ENCODE measurements around the gene TTC22.

TTC22 gene

DNA sequence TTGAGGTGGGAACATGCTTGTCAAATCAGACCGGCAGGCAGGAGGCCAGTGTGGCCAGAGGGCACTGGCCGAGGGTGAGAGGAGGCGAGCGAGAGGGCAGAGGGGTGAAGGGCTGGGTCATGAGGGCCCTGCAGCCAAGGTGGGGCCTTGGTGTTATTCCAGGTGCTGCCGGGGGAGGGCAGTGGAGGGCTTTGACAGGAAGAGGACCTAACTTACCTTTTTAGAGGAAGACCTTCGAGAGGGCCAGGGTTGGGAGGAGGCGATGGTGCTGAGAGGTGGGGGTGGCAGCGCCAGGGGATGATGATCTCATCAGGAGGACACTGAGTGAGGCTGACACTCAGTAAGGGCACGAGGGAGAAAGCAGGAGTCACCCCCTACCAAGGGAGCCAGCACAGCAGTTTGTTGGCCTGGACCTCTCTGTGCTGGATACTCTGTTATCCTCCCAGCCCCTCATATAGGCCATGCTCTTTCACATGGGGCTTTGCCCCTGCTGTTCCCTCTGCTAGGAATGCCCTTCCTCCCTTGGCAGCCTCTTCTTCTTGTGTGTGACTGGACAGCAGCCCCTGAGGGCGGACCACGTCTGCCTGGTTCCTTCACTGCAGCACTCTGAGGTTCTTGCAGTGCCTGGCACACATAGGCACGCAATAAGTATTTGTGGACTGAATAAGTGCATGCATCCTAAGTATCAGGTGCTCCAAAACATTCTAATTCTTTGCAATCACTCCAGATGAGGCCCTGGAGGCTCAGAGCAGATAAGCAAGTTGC, 7.5 kb upstream of the TTC22 start:
- DNase-seq (ENCODE audit: low read depth in 2 of 2), result no peak

DNA sequence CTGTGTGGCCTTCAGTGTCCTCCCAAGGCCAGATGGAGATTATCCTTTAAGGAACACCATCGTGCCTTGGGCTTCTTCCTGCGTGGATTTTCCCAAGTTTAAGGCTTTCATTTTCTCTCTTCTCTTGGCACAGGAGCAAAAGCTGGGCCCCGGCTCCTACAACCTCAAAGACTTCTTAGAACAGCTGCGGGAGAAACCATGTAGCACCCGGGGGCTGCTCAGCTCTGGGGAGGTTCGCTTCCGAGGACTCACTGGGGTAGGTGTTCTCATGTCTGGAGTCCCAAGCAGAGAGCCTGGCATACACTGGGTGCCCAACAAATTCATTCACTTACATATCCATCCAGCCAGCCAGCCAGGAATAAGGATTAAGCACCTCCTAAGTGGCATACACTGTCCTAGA, 6.6 kb upstream of the TTC22 start:
- DNase-seq (ENCODE audit: low read depth in 2 of 2), result no peak

DNA sequence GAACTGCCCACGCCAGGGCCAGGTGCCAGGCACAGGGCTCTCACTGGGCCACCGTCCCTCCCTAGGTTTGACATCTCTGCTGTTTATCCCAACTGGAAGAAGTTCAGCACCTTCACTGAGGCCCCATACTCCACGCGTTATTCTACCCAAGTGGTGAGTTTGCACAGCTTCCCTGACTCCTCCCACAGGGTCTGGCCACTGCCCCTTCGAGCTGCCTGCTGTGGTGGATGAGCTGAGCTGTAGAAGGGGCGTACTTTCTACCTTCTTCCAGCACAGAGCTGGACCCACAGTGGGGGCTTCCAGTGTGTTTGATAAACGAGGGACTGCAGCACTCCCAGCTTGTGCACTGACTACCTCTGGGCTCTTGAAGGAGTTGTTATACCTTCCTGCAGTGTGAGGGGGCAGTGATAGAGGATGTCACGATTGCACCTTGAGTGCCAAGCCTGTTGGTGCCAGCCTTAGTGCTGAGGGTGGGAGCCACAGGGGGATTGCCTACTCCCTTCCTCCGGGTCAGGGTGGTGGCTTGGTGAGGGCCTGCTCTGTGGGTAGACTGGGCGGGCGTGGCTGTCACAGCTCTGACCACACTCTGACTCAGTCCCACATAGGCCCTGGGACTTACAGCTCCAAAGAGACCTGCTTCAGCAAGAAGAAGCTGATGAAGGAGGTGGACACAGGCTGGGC, 5.9 kb upstream of the TTC22 start:
- no peak for DNase-seq (ENCODE audit: low read depth in 2 of 2)

DNA sequence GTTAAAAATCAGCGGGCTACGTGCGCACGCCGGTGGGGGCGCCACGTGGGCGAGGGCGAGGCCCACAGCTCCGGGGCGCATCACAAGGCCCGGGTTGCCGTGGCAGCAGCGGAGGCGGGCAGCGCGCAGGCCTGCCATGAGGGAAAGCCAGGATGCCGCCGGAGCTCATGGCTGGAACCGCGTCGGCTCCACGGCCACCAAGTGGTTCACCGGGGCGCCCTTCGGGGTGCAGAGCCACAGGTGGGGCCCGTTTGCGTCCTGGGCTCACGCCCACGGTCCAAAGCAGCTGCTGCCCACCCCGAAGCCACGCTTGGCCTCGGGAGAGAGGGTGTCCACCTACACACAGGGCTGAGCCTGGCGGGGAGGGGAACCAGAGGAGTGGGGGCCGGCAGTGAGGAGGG, 4.9 kb upstream of the TTC22 start:
- DNase-seq (ENCODE audit: low read depth in 2 of 2), result no peak

- no peak for DNase-seq (ENCODE audit: low read depth in 2 of 2)
Observed at GRCh38 chr1:54805466-54805865, 4.3 kb upstream of the TTC22 start.

DNA sequence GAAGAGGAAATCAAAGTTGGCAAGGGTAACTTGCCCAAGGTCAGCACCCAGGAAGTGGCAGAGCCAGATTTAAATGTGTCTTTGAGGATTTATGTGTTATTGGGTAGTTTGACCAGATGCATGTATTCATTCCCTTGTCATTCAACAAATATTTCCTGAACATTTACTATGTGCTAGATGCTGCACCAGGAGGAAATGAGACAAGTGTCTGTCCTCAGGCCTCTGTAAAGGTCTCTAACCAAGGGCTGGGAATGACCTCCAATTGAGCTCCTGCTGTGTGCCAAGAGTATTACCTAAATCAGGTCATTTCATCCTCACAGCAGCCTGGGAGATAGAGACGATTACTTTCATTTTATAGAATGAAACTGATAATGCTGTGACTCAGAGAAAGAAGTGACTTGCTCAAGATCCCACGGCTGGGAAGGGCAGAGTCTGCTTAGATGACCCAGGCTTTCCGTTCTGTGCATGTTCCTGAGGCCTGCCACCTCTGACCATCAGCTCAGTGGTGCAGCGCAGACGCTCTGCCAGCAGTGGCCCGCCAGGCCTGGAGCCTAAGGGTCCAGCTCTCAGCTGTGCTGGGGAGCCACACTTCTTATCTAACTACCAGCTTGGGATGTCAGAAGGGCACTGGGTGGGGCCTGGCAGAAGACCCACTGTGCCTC, 3.5 kb upstream of the TTC22 start:
- peak in 1 of 2 donors; percentile 32 for DNase-seq (ENCODE audit: low read depth in 2 of 2)

GRCh38 chr1:54803761-54804470, 2.8 kb upstream of the TTC22 start:
- no peak for DNase-seq (ENCODE audit: low read depth in 2 of 2)

DNA sequence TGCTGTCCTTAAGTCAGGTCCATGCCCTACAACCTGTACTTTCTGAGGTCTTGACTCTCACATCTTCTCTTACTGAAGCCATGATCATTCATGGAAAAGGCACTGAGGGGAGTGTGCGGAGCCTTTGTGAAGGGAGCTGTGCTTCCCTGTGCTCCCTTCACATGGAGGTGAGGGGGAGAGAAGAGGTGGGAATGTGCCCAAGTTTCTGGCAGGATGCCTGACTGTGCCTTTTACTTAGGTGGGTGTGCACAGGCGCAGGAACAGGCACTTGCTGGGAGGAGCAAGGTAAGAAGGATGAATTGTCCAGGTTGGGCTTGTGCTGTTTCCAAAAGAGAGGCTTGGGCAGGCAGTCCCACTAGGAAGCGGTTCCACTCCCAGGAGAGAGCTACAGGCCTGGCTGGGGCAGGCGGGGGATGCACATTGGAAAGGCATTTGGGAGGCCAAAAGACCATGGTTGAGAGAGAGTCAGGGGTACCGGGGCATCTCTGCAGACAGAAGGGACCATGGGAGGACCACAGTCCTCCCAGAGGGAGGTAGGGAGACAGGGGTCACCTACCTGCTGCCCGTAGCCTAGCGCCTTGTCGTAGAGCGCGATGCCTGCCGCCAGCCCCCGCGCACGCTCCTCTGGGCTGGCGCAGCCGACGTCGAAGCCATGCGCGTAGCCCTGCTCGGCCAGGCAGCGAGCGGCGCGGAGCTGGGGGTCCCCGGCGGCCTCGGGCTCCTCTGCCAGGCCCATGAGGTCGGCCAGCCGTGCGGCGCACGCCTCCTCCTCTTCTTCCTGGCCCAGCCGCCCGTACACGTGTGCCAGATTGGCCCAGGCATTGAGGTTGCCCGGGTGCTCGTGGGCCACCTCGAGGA, 853 bp downstream of the TTC22 start:
- DNase-seq (ENCODE audit: low read depth in 2 of 2), result no peak

GRCh38 chr1:54798769-54799641, 2.1 kb downstream of the TTC22 start:
- peak; percentile 27 to 37 for DNase-seq (ENCODE audit: low read depth in 2 of 2)

DNA sequence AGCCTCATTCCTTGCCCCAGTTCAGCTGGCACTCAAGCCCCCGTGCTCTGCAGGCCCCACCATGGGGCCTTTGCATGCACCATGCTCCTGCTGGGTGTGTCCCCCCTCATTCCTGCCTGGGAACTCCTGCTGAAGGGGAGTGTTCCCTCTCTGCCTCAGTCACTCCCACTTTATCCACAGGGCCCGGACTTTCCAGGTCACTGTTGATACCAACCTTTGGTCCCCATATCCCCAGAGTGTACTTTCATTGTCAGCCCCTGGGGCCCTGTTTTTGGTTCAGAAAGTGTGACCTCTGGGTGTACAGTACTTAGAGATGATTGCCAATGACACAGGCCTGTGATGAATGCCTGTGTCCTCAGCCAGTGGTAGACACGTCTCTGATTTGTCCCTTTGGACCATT, 2.9 kb downstream of the TTC22 start:
- no peak for DNase-seq (ENCODE audit: low read depth in 2 of 2)

DNA sequence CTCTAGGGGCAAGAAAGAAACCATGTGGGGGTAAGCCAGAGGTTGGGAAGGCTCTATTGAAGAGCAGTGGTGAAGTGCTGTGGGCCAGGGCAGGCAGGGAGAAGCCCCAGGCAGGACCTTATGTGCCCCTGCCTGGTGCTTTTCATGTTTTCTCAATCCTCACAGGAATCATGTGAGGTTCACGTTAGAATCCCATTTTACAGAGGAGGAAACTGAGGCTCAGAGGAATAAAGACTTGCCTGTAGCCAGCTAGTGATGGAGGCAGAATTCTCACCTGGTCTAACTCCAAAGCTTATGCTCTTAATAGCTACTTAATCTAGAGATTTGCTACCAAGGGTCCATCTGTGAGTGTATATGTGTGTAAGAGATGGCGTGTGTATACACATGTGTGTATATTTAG, 4.2 kb downstream of the TTC22 start:
- no peak for DNase-seq (ENCODE audit: low read depth in 2 of 2)

DNA sequence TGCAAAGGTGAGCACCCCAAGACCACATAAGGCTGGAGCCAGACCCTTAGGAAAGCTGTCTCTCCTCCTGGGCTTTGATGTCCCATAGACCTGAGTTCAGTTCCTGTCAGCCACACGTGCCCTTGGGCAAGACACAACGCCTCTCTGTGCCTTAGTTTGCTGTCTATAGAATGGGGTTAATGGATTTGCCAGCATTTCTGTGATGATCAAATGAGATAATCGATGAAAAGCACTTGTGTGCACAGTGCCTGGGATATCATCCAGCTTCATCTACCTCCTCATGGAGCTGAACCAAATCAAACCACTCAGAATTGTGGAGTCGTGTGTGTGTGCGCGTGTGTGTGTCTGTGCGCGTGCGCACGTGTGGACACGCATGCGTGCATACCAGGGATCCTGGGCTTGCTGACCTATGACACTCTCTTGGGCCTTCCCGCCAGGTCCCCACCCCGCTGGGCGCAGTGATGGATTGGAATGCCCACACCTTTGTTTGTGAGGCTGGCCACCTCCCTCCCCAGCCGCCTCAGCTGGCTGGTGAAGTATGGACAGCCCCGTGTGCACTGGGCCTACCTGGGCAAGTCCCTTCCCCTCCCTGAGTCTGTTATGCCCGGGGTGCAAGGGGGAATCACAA, 5.2 kb downstream of the TTC22 start:
- DNase-seq (ENCODE audit: low read depth in 2 of 2), result no peak

GRCh38 chr1:54795356-54795665, 5.8 kb downstream of the TTC22 start:
- no peak for DNase-seq (ENCODE audit: low read depth in 2 of 2)

- no peak for DNase-seq (ENCODE audit: low read depth in 2 of 2)
Observed at GRCh38 chr1:54794451-54795355, 6.4 kb downstream of the TTC22 start.

- no peak for DNase-seq (ENCODE audit: low read depth in 2 of 2)
Observed at GRCh38 chr1:54792686-54793282, 8.3 kb downstream of the TTC22 start.

DNA sequence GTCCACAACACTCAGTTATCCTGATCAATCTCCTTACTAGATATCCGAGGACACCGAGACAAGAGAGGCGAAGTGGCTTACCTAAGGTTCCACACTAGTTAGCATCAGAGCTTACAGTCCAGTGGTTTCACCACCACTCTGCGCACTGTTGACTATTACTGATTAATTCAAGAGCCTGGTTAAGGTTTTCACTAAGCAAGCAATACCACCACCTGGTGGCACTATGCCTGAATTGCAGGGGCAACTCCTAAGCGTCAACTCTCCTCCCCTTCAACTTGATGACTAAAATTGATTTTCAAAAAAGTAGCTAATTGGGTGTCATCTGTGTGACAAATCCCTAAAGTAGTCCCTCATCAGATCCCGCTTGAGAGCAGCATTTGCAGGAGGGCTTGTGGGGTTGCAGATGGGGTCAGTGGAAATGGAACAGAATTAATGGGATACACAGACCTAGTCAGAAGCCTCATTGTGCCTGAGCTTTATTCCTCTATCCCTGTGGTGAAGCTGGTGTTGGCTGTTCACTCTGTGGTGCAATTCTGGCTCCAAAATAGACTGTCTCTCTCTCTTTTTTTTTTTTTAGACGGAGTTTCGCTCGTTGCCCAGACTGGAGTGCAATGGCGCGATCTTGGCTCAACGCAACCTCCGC, 9.1 kb downstream of the TTC22 start:
- peak; percentile 60 to 71 for DNase-seq (ENCODE audit: low read depth in 2 of 2)

GRCh38 chr1:54788459-54788858, 12.7 kb downstream of the TTC22 start:
- DNase-seq (ENCODE audit: low read depth in 2 of 2), result no peak

- no peak for DNase-seq (ENCODE audit: low read depth in 2 of 2)
Observed at GRCh38 chr1:54787604-54788003, 13.5 kb downstream of the TTC22 start.
